ENCODE measurements around the gene FPR3.

The FPR3 gene

DNA sequence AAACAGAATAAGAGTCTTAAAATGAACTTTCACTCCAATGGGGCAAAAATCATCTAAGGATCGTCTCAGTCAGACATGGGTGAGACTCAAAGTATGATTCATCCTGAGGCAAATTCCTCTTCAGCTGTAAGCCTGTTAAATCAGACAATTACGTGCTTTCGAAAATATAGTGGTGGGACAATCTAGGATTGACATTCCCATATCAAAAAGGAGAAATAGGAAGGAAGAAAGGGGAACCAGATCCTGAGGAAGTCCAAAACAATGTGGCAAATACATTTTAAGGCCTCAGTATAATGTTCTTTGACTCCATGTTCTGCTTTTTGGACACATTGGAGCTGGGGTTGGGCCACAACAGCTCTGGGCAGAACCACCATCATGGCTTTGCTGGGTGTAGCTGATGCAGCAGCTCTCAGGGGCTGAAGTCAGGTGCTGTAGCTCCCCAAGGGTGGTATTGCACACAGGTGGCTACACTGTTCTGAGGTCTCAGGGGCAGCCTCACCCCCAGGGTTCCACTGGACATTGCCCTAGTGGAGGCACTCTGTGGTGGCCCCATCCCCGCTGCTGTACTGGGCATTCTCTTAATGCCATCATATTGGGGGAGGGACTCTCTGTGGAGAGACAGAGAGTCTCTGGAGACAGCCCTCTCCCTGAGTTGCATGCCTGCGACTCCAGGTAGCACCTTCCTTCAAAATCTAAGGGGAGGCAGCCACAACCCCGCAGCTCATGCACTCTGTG, 5.7 kb upstream of the FPR3 start:
- no peak for DNase-seq (ENCODE audit: low read depth)
- no peak overlapping the region for H3K4me3 ChIP-seq (ENCODE audit: control insufficient read depth, low read depth, low read length)
- TF ChIP-seq, protein P1, sequence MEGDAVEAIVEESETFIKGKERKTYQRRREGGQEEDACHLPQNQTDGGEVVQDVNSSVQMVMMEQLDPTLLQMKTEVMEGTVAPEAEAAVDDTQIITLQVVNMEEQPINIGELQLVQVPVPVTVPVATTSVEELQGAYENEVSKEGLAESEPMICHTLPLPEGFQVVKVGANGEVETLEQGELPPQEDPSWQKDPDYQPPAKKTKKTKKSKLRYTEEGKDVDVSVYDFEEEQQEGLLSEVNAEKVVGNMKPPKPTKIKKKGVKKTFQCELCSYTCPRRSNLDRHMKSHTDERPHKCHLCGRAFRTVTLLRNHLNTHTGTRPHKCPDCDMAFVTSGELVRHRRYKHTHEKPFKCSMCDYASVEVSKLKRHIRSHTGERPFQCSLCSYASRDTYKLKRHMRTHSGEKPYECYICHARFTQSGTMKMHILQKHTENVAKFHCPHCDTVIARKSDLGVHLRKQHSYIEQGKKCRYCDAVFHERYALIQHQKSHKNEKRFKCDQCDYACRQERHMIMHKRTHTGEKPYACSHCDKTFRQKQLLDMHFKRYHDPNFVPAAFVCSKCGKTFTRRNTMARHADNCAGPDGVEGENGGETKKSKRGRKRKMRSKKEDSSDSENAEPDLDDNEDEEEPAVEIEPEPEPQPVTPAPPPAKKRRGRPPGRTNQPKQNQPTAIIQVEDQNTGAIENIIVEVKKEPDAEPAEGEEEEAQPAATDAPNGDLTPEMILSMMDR (IDR thresholded peaks at IDR 0.05; ENCODE audit: control insufficient read depth, insufficient read depth, low read depth, low read length, missing control alignments), result no peak

DNA sequence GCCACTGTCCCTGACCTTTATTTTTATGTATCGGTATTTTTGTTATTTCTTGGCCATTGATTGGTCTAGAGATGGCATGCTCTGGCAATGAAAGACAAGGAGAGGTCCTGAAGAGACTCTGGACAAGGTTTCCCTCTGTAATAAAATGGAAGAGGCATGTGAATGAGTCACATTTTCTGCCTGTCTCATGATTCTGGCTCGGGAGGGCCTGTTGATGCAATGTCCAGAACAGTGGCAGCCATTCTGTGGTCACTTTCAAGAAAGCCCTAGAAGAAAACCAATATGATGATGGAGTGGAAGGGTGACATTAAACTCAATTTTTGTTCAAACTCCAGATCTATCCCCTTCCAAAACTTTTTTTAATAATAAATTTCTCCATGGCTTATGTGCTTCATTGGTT, 2.0 kb upstream of the FPR3 start:
- no peak overlapping the region for H3K4me3 ChIP-seq (ENCODE audit: control insufficient read depth, low read depth, low read length)
- DNase-seq (ENCODE audit: low read depth), result no peak
- TF ChIP-seq, protein P1 (IDR thresholded peaks at IDR 0.05; ENCODE audit: control insufficient read depth, insufficient read depth, low read depth, low read length, missing control alignments), result no peak

- no peak for DNase-seq (ENCODE audit: low read depth)
- TF ChIP-seq, protein P1 (IDR thresholded peaks at IDR 0.05; ENCODE audit: control insufficient read depth, insufficient read depth, low read depth, low read length, missing control alignments), result no peak
- no peak overlapping the region for H3K4me3 ChIP-seq (ENCODE audit: control insufficient read depth, low read depth, low read length)
These were observed 963 bp upstream of the FPR3 start for GRCh38 chr19:51793994-51794393.

- H3K4me3 ChIP-seq (ENCODE audit: control insufficient read depth, low read depth, low read length), result no peak overlapping the region
- no peak for DNase-seq (ENCODE audit: low read depth)
- TF ChIP-seq, protein P1 (IDR thresholded peaks at IDR 0.05; ENCODE audit: control insufficient read depth, insufficient read depth, low read depth, low read length, missing control alignments), result no peak
These were observed 1.3 kb downstream of the FPR3 start for GRCh38 chr19:51796195-51796679.

DNA sequence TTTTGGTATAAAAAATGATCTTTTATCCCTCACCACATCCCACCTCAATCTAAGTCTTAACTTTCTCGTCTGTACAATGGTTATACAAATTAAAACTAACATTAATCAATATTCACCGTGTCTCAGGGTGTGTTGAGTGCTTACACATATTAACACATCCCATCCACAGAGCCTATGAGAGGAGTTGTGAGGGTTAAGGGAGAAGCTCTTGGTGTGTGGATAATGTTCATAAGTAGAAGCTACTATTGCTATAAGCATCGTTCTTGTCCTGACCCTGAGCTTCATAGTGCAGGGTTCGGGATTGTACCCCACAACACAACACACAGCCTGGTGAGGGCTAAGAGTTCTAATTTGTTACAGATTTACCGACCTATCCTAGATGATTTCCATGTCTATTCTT, 2.5 kb downstream of the FPR3 start:
- DNase-seq (ENCODE audit: low read depth), result no peak
- H3K4me3 ChIP-seq (ENCODE audit: control insufficient read depth, low read depth, low read length), result no peak overlapping the region

DNA sequence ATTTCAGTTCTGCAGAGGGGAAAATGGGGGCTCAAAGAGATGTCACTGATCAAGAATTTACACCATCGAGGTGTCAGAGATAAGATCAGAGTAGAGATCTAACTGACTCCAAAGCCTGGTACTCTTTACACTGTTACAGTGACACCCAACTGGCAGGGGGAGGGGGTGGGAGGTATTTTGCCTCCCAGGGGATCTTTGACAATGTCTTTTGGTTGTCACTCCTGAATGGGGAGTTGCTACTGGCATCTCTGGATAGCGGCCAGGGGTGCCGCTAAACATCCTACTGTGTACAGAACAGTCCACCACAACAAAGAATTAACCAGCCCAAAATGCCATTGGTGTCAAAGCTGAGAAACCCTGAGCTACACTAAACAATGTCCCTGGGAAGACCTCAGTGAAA, 3.1 kb downstream of the FPR3 start:
- TF ChIP-seq, protein P1 (IDR thresholded peaks at IDR 0.05; ENCODE audit: control insufficient read depth, insufficient read depth, low read depth, low read length, missing control alignments), result no peak
- no peak overlapping the region for H3K4me3 ChIP-seq (ENCODE audit: control insufficient read depth, low read depth, low read length)
- DNase-seq (ENCODE audit: low read depth), result no peak

More for the DNA sequence above, 2.5 kb downstream of the FPR3 start:
- TF ChIP-seq, protein P1 (IDR thresholded peaks at IDR 0.05; ENCODE audit: control insufficient read depth, insufficient read depth, low read depth, low read length, missing control alignments), result no peak

All from AG09309 (cell line).